AG10803 (cell line): ENCODE measurements around the gene SMPD3.

Experiments
- DNase-seq: peaks from one replicate; pipeline ENCODE4 v3.0.0; 2010; ENCODE audit warnings: low read depth
- H3K4me3 ChIP-seq: 2 replicates; pipeline ENCODE4 v1.5.1; 2011; ENCODE audit warnings: mild to moderate bottlenecking, low read length, control low read depth
- TF ChIP-seq, protein P1 (sequence below): conservative IDR thresholded peaks from 2 replicates; pipeline ENCODE4 v1.5.1; 2011; ENCODE audit warnings: mild to moderate bottlenecking, low read length, control low read depth, inconsistent platforms

The SMPD3 gene

DNA sequence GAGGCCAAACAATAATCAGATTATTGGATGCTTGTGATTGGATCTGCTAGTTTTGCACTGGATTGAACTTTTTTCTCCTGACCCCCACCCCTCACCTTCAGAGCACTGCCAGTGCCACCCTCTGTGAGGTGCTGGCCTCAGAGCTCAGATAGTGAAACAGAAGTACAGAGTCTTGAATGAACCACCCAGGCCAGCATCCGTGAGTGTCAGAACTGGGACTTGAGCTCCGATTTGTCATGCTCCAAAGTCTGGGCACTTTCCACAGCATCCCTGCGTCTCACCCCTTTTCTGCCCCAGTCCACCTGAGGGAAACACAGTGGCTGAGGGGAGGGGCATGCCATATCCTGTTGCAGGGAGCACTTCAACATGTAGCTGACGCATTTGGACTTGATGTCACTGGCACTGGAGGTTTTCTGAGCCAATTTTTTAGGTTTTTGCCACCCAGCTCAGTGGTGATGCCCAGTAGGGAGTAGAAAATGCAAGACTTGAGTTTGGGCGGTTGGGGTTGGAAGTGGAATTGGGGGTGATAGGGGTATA, 47.3 kb downstream of the SMPD3 start:
- DNase-seq = no peak
- H3K4me3 ChIP-seq = no peak overlapping the region
- TF ChIP-seq, protein P1, sequence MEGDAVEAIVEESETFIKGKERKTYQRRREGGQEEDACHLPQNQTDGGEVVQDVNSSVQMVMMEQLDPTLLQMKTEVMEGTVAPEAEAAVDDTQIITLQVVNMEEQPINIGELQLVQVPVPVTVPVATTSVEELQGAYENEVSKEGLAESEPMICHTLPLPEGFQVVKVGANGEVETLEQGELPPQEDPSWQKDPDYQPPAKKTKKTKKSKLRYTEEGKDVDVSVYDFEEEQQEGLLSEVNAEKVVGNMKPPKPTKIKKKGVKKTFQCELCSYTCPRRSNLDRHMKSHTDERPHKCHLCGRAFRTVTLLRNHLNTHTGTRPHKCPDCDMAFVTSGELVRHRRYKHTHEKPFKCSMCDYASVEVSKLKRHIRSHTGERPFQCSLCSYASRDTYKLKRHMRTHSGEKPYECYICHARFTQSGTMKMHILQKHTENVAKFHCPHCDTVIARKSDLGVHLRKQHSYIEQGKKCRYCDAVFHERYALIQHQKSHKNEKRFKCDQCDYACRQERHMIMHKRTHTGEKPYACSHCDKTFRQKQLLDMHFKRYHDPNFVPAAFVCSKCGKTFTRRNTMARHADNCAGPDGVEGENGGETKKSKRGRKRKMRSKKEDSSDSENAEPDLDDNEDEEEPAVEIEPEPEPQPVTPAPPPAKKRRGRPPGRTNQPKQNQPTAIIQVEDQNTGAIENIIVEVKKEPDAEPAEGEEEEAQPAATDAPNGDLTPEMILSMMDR = no peak

DNA sequence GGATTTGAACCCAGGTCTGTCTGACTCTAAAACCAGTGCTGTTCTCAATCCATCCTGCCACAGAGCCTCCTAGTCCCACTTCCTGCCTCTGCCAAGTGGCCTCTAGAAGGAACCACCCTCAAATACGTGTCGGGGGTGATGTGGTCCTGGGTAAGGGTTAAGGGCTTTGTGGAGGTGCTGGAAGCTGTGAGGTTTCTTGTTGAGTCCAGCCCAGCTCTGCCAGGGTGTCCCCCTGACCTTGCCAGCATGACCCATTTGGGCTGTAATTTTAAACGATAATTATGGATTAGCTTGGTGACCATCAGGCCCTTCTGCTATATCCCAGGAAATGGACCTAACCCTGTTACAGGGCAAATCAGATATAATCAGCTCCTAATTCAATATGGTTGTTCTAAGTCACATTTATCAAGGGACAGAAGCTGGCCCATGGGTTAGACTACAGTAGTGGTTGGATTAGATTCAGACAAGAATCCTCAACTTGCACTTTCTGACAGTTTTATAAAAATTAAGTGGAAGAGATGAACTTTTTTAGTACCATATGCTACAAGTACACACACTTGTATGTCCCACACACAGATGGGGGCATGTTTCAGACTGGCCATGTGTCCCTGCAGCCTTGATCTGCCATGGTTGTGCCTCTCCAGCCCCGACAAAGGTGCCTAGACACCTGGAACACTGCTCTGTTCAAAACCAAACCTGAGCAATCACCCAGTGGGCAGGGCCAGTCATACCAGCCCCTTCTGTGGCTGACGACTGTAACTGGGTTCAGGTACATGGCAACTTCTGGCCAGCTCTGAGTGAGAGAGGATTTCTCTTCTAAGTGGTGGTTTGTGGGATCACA, 48.0 kb downstream of the SMPD3 start:
- no peak overlapping the region for H3K4me3 ChIP-seq
- TF ChIP-seq, protein P1 = no peak
- DNase-seq = no peak

DNA sequence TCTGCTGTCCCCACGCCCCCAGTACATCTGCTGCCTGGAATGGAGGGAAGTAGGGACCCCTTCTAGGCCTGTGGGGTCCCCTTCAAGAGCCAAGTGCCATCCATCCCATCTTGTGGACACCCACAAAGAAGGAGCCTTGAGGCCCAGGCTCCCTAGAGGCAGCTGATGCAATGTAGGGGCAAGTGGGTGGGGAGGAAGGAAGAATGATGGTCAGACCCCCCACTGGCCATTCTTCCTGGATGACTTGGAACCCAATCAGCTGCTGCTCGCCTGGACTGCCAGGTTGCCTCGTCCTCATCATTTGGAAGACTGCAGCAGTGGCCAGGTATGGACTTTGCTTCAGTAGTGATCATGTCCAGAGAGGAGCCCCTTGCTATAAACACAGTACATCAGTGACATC, 48.9 kb downstream of the SMPD3 start:
- TF ChIP-seq, protein P1 = no peak

DNA sequence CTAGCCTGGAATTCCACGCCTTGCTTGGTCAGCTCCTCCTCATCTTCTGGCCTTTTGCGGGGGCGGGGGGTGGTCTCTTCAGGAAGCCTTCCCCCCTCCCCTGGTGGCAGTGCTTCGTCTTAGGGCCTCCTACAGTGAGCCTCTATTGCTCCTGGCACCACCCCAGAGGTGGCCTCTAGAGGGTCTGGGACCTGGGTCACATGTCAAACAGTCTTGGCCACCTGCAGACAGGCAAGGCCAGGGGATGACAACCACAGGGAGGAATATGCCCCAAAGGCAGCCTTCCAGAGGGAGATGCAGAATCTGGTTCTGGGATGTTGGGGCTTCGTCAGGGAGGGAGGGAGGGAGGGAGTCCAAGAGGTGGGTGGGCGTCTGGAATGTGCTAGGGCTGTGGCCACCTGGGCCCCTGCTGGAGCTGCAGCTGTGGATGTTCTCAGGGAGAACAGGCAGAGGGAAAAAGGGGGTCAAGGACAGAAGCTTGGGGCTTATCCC, 50.6 kb downstream of the SMPD3 start:
- no peak overlapping the region for H3K4me3 ChIP-seq
- TF ChIP-seq, protein P1 = no peak
- DNase-seq = no peak

More for the DNA sequence above, 48.9 kb downstream of the SMPD3 start:
- no peak overlapping the region for H3K4me3 ChIP-seq
- peak; percentile 18 for DNase-seq

DNA sequence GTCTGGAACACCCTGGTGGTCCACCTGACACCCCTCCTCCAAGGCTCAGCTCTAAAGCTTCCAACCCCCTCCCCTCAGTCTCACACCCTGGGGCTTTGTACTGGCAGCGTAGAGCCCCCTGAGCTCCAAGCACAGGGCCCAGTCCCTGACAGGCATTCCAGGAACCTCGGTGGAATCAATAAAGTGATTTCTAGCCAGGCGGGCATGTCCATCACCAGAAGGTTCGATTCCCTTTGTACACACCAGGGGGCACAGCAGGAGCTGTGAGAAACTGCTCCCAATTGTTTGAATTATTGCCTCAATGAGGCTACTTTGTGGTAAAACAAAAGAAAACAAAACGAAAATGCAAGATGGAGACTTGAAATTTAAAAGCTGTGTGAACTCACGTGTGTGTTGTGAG, 51.8 kb downstream of the SMPD3 start:
- DNase-seq = peak; percentile 58
- TF ChIP-seq, protein P1 = peak; percentile 80
- H3K4me3 ChIP-seq = no peak overlapping the region

DNA sequence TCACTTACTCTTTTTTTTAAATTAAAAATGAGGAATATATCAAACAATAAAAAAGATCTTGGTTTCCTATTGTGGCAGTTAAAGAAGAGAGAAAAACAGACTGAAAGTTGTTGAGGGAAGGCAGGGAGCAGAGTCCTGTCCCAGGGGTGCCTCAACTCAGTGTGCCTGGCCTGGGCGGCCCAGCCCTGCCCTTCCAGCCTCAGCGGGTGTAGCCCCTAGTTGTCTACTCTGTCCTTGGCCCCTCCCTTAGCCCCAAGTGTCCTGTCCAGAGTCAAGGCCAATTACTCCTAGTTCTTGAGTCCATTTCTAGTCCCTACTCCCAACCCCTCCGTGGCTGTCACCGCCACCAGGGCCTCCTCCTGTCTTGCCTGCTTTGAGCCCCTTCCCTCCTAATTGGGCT, 52.5 kb downstream of the SMPD3 start:
- no peak for DNase-seq
- TF ChIP-seq, protein P1 = no peak
- H3K4me3 ChIP-seq = no peak overlapping the region
